NCI-H446 (cell line): Measurements from ENCODE around the gene CERK.

ENCODE experiments used
- DNase-seq, 2 experiments: peaks; one replicate each; lab custom pipeline; 2025; lab: John Stamatoyannopoulos, UW

CERK gene

DNA sequence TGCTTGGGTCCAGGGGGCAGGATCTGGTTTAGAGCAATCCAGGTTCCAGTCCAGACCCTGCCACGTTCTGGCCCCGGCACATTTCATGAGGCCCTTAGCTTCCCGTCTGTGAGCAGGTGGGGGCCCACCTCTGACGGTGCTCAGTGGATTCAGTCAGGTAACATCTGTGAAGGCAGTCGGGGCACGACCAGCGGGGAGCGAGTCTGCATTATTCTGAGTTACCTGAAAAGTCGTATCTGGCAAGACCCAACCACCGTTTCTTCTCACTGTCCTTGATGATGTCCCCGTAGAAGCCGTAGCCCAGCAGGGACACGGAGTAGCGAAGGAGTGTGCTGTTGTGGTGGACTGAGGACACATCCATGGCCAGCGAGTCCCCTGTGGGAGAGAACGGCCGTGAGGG is 39.0 kb downstream of the CERK start:
- no peak for DNase-seq

DNA sequence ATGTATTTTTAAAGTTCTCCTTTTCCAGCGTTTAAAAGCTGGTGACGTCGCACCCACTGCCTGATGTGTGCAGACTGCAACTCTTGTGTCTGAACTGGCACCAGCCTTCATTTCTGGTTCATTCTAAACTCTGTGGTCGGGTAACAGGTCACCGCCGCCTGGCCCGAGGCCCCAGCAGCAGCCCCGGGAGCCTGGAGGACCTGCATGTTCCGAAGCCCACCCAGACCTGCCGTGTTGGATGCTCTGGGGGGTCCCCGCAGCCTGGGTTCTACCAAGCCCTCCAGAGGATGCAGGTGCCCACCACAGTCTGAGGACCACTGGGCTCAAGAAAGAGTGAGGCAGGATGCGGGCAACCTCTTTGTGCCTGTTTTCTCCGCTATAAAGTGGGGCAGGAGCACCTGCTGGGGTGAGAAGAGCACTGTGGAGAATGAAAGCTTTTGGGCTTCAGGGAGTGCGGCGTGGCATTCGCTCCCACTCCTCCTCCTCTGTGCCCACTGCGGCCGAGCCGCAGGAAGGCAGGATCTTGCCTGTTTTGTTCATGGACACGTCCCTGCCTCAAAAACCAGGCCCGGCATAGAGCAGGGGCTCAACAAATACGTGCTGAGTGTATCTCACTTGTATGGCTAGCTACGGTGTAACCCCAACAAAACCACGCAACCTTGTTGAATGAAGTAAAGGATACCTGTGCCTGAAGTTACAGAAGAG is 40.1 kb downstream of the CERK start:
- DNase-seq: no peak

DNA sequence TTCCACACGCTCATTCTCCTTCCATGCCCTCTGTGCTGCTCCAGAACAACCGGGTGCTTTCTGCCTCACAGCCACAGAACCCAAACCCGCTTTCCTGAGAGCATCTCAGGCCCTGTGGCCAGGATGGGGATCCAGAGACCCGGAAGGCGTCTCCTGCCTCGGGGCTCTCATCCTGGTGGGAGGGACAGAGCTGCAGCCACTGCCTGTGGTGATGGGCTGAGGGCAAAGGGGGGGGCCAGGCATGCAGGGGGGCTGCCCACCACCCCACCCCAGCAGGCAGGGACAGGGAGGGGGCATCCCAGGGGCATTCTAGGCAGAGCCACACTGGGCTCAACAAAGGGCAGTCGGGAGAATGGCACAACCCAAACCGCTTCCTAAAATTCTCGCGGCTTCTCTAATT is 41.4 kb downstream of the CERK start:
- DNase-seq: no peak

DNA sequence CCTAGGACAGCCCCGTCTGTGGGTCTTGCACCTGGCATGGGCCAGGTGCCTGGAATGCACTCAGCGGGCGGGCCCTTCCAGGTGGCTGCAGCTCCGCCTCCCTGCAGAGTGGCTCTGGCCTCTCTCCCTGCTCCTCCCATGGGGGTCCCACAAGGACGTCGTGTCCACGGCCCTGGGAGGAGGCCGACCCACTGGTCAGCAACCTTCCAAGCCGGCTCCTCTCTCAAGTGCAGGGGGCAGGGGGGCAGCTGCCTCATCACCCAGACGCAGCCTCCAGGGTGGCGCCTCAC is 41.9 kb downstream of the CERK start:
- no peak for DNase-seq

DNA sequence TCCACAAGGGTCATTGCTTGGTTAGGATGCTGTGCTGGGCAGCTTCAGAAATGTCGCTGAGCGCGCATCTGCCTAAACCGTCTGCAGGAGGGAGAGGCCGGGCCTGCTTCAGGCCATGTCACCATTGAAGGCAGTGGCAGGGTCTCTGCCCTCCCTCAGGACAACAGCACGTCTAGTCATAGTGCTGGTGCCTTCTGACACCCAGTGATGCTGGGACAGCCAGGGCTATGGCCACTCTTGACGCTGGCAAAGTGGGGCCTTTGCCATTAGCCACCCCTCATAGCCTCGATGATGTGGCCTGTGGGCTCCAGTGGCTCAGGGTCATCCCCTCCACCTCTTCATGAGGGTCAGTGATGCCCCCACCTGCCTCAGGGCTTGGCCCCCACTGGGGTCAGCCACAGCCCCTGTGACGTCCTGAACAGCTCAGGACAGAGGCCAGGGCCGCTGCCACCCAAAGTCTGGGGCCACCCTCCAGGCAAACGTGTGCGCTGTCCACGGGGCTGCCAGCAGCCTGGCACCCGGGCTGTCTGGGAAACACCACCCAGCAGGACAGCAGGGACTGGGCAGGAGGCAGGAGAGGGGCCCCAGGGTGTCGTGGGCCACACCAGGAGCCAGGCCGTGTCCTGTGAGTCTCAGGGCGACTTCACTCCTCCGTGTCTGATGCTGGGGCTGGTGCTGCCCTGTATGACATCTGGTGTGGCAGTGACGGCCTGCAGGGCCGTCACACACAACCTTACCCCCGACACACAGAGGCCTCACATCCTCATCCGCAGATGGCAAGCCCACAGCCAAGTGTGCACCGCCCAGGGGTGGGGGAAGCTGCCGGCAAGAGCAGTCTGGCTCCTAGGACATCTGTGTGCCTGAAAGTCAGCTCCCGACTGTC is 42.5 kb downstream of the CERK start:
- no peak for DNase-seq

DNA sequence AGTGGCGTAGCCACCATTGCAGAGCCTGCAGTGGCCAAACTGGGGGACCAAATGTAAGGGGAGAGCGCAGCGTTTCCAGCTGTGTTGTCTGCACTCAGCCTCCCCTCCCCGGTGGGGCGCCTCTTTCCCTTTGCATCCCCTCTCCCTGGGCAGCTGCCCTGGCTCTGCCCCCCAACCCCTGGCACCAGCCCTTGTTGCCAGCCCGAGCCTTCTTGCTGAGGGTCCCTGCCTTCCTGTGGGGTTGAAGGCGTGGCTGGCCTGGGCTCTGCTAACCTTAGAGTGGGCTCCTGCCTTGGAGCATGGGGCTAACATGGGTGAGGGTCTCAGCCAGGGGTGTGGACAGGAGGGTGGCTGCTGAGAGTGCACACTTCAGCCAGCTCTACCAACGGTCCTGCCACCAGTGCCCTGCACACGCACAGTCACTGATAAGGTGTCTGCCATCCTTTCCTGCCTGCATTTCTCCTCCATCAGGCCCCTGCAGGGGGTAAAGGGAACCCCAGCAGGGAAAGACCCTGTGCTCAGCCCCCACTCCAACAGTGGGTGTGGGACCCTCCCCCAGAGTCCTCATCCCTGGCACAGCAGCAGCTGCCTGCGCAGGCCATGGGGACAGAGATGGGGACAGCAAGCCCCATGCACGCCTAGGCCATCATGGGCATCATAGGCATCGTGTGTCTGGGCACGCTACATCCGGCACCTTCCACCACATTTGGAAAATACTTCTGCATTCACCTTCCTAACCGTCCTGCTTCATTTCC is 43.5 kb downstream of the CERK start:
- no peak for DNase-seq

DNA sequence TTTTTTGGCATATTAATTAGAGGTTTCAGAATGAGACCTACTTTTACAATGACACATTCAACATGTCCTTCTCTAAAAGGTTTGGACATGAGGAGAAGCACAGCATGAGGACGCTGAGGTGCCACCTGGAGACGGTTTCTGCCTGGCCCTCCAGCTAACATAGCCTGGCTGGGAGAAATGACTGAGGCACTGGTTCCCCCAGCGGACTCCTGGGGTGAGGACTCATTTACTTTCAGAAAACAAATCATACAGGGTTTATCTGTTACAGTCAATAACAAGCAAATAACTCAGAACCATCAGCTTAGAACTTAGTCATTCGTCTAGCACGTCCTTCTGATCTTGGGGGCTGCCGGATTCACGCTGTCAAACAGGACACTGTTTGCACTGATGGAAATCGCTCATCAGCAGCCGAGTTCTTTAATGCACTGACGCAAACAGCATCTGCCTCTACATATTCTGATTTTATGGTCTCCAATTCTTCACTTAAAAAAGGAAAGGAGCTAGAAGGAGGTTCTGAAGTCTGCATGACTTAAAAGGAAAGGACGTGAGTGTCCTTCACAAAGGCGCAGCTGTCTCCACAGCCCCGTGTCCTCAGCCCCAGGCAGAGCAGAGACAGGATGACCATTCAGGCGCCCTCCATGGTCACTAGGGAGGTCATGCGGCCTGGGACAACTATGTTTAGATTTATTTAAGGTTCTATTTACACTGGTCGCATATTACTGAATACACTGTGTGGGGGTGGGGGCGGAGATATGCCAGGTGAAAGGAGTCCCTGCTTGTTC is 44.2 kb downstream of the CERK start:
- no peak for DNase-seq

DNA sequence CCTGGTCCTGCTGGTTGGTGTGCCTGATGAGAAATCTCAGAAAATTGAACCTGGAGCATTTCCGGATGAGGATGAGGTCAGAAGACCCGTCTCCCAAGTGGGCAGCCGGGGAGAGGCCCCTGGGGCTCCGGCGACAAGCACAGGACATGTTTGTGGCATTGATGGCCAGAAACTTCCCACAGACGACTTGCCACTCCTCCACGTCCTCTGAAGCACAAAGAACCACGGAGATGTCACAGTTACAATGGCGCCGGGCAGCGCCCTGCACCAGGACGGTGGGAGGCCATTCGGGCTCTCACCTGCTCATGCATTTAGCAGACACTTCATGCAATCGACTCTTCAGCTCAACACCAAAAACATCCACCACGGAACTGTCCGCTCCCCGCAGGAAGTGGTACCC is 46.5 kb downstream of the CERK start:
- no peak for DNase-seq

DNA sequence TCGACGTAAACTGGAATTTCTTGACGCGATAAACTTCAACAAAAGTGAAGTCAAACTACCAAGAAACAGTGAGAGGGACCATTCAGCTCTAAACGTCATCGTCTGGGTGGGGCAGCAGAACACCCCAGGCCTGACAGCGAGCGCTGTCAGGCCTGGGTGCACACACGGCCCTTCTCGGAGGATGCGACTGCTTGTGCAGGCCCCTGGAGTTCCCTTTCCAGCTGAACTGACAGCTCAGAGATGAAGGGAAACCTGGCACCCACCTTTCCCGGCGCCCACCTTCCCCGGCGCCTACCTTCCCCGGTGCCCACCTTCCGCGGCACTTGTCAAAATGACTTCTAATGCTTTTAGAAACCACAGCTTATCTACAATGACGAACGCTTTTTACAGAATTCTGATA is 47.9 kb downstream of the CERK start:
- DNase-seq: no peak

DNA sequence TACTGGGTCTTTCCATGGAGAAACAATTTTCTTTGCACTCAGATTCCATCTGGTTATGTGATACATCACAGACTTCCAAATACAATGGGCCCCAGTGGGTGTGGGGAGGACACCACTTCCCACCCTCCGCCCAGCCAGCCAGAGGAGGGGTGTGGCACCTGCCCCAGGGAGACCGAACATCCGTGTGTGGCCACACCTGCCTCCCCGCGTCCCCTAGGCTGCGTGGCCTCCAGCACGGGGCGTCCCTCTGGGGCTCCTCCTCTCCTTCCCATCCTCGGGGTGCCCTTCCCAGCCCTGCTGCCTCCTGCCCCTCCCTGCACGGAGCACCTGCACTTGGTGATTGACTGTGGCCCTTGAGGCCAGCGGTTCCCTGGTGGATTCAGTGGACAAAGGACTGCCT is 49.1 kb downstream of the CERK start:
- no peak for DNase-seq

DNA sequence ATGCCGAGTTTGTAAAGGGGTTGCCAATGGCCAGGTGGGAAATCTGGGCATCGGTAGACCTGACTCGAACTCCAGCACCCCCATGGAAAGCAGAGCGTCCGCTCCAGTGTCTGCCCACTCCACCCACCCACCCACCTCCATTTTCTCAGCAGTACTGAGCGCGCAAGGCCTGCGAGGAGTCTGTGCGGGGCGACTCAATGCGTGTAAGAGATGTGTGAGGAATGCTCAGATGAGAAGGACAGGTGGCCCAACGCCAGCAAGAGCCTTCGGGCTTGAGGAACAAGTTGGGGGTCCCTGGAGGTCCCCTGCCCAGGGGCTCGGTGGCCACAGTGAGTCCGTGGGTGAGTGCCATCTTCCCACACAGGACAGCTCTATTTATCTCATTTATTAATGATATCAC is 50.6 kb downstream of the CERK start:
- DNase-seq: no peak

DNA sequence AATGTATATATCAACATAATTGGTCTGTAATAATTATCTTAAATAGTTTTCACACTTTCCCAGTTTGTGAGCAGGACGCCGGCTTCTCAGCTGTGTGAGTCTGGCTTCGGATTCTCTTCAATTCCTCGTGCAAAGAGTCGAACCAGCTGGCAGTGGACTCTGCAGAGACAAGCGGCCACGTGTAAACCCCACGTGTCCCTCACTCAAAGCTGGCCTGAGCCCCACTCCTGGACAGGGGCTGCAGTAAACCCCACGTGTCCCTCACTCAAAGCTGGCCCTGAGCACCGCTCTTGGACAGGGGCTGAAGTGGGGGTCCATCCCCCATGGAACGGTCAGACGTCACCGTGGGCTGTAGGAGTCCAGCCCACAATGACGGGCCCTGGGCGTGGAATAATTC is 51.0 kb downstream of the CERK start:
- no peak for DNase-seq

DNA sequence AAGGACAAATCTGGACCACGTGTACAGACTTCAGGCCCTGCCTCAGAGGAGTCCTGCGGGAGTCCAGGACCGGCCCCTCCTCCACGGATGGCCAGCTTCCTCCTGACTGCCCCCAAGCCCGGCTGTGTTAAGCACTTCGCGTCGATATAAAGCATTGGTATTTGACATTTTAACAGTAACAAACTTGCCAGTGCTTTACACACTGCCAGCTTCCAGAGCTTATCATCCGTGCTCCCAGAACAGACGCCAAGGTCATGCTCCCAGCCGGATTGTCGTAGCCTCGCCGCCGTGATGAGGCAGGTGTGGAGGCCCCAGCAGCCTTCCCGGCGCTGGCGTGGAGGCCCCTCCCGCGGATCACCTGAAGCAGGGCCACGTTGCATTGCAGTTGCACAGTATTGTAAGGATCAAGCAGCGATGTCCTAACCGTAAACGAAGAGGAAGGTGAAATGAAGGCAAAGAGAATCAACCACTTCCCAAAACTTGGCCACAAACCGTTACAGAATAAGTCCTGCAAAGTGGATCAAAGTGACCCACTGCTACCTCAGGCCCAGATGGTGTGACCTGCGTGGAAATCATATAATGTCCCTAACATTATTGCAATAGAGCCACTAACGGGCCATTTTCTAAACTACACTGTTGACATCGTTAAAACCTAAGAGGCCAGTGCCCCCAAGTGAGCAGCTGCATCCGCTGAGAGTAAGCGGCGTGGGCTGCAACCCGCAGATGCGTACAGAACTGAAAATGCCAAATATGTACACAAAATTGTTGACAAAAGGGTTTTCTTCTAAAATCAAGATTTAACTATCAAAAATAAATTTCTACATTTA is 51.6 kb downstream of the CERK start:
- no peak for DNase-seq

DNA sequence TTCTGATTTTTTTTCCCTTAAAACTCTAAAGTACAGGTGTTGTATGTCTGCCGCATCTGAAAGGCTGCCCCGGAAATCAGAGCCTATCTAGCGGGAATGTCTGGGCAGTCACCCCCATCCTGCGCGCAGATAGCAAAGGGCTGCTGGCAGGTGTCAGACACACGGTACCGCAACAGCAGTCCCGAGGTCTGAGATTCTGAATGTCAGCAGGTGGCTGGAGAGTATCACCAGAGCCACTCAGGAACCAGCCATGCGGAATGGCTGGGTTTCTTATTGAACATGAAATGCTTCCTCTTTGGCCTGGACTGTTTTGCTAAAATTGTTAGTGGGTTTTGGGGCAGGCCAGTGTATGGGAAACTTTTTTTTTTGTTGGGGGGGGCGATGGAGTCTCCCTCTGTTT is 53.3 kb downstream of the CERK start:
- peak in 1 of 2 experiments; percentile 16 for DNase-seq

DNA sequence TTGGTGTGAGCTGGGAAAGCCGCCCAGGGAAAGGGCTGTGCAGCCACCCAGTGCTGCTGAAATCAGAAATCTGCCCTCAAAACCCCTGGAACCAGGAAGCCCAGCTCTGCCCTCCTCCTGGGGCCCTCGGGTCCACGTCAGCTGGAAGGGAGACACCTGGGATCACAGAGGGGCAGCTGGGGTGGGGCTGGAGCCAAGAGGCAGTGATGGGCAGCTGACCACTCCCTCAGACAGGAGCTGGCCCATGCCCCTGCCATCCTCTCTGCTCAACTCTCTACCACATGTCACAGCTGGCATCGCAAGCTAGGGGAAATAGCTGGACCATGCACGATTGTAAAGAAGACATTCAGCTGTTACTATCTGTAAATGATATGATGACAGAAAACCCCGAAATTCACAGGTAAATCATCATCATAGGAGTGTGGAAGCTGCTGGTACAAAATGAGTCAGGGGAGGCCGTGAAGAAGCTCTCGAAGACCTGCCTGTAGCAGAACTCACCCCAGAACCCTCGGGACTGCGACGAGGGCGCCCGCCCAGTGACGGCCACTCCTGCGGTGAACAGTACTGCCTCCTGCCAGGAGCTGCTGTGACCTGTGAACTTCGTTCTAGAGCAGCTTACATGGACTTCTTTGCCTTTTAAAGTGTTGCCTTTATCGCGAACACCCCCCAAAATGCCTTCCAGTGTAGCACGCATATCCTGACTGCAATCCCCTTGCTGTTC is 55.9 kb downstream of the CERK start:
- no peak for DNase-seq

DNA sequence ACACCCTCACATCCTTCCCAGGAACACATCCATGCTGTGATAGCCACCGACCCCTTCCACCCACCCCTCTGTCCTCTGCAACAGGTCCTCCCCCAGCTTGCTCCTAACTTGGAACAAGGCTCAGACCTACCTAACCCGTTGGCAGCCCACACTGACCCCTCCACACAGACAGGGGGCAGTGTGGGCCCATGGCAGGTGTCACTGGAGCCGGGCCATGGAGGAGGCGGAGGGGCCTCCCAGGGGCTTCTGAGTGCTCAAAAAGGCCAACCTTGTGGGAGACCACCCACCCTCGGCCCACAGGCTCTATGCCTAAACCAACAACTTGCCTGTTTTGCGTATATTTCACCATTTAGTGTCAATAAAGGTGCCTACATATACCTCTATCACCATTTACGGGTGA is 57.0 kb downstream of the CERK start:
- DNase-seq: no peak

DNA sequence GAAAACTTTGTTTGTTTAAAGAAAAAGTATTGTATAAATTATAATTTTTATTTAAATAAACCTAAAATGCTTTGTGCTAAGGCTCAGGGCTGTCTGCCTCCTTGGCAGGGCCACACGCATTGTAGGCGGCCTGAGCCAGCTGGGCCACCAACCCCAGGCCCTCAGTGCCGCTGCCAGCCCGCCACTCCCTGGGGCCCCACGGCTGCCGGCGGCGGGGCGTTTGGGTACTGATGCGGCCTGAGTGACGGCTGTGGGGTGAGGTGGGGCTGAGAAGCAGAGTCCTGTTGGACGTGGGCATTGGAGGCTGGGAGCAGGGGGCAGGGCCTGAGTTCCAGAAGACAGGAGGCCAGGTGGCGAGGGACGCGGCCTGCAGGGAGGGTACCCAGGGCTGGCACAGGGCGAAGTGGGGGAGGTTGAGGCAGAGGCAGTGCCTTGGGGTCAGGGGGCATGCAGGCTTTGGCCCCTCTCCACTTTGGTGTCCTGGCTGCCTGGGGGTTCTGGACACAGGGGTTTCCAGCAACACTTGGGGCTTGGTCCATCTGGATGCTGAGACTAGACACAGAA is 58.3 kb downstream of the CERK start:
- DNase-seq: no peak

DNA sequence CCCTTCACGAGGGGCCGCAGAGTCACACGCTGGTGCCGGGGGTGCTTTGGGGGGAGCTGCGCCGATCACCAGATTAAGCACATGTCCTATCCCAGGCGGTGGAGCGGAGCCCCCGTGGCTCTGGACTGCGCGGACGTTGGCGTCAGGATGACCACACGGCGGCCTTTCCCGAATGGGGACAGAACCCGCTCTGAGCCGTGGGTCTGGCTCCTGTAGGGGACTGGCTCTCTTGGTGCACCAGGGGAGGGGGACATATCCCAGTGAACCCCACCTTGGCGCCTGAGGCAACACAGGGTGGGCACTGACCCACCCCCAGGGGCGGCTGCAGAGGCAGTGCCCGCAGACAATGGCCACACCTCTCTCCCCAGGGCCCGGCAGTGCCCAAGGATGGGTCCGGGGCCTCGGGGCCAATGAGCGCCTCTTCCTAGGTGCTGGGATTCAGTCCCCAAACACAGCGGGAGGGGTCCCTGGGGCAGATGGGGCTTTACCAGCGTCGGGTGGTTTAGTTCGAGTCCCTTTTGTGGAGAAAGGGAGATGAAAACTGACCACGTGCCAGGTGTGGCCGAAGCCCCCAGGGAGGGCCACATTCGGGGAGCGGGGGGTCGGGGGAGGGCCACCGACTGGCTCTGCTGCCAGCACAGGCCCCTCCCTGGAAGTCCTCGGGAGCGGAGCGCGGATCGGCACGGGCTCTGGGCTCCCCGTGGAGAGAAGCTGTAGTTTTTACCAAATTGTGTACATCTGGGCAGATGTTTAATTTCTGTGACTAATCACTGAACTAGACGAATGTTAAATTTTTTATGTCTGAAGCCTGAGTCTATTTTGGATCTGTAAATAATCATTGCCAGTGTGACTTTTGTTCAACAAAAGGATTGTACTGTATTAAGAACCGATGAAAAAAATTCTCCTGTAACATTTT is 59.0 kb downstream of the CERK start:
- no peak for DNase-seq

DNA sequence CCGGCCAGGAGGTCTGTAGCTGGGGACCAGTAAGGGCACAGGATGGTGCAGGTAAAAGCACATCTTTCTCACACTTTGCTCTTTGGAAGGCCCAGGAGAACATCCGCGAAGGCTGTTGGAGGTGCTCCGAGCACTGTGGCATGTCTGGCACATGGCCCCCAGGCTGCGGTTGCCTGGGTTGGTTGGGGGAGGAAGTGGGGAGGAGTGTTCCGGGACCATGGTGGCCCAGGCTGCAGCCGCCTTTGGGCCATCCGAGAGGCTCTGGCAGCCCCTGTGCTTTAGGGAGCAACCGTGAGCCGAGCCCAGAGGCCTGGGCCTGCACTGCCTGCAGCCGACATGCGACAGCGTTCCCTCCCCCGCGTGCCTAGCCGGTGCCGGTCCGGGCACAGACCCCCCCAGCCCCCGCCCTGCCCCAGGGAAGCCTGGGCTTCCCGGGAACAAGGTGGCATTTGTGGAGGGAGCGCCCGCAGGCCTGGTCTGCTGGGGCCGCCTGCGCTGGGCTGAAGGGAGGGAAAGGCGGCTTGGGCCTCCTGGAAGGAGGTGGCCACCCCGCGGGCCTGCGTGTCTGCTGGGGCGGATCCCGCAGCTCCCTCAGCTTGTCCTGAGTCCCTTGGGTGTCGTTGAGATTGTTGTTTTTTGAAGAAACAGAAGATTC is 59.9 kb downstream of the CERK start:
- DNase-seq: no peak
